ENCODE results near the gene UNC93A.
"Not testable (repeated sequence)": the region's sequence is repeated elsewhere in the genome, so short reads cannot be mapped to it uniquely, and the experiment has no call there.

The UNC93A gene

DNA sequence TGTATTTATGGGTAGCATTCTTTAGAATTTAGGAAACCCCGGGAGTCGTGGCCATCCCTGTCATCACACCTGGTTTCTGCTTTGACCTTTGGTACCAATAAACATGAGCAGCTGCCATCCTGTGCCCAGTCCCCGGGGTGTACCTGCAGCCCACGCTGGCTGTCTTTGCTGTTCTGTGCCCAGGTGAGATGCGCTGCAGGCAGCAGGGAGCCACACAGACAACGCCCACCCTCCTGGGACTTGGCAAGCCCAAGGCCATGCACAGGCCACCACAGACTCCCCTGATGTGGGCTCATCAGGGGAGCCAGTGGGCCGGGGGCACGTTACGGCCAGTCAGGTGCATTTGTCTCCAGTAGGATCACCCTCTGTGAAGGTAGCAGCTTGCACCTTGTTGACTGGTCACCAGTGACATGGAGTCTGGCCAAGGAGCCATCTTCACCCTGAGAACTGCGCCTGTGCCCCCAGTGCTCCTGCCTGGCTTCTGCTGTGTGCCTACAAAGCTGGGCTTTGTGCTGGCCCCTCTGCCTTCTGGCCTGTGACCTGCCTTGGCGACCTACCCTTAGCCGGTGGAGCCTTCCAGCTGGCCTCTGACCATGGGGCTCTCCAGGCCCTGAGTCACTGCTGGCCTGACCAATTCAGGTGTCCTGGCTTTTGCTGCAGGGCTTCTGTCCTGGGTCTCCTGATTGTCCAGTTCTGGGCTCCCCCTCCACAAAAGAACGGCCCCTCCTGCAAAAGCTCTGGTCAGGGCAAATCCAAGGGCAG, 14.2 kb upstream of the UNC93A start:
- H3K4me3 ChIP-seq (ENCODE audit: low read depth, low read length), result no peak overlapping the region
- TF ChIP-seq, protein P1, sequence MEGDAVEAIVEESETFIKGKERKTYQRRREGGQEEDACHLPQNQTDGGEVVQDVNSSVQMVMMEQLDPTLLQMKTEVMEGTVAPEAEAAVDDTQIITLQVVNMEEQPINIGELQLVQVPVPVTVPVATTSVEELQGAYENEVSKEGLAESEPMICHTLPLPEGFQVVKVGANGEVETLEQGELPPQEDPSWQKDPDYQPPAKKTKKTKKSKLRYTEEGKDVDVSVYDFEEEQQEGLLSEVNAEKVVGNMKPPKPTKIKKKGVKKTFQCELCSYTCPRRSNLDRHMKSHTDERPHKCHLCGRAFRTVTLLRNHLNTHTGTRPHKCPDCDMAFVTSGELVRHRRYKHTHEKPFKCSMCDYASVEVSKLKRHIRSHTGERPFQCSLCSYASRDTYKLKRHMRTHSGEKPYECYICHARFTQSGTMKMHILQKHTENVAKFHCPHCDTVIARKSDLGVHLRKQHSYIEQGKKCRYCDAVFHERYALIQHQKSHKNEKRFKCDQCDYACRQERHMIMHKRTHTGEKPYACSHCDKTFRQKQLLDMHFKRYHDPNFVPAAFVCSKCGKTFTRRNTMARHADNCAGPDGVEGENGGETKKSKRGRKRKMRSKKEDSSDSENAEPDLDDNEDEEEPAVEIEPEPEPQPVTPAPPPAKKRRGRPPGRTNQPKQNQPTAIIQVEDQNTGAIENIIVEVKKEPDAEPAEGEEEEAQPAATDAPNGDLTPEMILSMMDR (IDR thresholded peaks at IDR 0.05; ENCODE audit: low read depth, low read length), result no peak

DNA sequence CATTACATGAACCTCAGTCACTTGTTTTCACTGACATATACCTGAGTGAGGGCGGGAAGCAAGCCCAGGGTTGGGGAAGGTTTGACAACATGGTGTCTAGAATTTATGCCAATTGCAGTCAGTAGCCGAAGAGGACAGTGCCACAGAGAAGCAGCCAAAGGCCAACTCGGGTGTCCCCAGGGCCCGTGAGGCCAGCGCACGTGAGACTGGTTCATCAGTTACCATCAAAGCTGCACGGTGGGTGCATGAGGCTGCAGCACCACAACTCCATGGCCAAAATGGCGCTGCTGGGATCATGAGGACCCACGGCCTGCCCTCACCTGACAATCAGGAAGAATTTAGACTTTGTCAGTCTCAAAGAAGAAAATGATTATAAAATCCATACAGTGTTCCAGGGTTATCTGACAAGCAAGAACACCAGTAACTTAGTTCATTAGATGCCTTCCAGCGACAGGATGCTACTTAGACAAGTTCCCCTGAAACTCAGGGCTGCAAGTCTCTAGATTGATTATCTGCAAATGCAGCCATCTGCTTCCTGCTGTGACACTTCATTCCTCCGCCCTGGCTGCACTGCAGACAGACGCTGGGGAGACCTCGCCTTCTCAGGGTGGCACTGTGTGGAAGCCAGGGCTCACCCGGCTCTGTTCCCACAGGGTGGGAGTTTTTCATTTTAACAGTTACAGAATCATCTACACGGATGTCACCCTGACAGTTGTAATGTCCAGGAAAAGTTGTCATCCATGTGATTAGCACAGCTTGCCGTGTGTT, 12.8 kb upstream of the UNC93A start:
- H3K4me3 ChIP-seq (ENCODE audit: low read depth, low read length), result not testable (repeated sequence)

DNA sequence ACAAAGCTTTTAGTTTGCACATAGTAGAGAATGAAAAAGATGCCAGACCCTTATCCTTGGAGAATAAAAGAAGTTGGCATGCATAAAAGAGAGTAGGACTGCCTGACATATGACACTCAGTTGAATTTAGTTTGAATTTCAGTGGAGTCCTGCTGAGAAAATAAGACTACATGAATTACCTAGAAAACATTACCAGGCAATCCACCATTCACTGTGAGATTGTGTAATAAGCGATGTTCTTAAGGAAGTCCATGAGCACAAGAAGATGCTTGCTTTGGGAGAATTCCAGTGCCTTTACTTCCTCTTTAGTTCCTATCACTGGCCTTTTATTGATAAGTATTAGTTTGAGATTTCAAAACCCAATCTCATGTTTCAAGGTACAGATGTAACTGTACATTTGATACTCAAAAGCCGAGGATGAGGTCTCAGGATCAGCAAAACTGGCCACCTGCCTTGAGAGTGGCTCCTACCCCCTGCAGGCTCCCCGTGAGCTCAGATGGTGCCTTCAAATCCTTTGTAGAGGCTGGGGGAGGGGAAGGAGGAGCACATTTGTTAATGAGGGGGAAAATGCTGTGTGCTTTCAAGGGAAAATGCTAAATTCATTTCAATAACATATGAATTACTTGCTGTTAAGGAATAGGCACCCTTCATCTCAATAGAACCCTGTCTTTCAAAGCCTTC, 11.2 kb upstream of the UNC93A start:
- no peak overlapping the region for H3K4me3 ChIP-seq (ENCODE audit: low read depth, low read length)
- TF ChIP-seq, protein P1 (IDR thresholded peaks at IDR 0.05; ENCODE audit: low read depth, low read length), result no peak

DNA sequence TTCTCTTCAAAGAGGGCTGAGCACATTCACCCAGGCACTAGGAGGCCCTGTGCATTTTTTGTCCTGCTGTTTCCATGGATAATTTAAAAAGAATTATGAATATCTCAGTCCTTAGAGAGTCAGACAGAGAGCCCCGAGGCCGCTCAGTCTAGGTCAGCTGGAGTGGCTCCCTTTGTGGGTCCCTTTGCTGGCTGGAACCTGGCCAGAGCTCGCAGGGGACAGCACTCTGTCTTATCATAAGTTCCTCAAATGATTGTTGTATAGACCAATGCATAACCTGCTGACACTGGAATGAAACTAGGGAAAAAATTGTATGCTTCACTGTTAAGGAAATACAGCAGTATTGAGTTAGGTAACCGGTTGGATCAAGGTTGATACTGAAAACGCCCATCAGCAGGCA, 10.6 kb upstream of the UNC93A start:
- not testable (repeated sequence) for H3K4me3 ChIP-seq (ENCODE audit: low read depth, low read length)

DNA sequence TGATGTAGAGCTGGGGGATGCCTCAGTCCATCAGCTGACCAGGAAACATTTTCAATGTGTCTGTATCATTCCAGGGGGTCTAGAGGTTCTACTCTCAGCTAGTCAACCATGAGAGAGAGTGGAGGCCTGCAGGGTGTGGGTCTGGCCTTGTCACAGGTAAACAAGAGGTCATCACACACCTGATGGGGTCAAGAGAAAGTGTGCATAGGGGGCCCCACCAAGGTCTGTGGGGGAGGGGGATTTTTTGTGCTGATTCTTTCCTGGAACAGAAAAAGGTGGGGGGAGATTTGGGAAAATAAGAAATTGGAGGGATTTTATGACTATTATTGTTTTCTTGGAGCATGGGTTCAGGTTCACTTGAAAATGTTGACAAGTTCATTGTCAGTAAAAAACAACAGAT, 8.9 kb upstream of the UNC93A start:
- TF ChIP-seq, protein P1 (IDR thresholded peaks at IDR 0.05; ENCODE audit: low read depth, low read length), result no peak
- no peak overlapping the region for H3K4me3 ChIP-seq (ENCODE audit: low read depth, low read length)

DNA sequence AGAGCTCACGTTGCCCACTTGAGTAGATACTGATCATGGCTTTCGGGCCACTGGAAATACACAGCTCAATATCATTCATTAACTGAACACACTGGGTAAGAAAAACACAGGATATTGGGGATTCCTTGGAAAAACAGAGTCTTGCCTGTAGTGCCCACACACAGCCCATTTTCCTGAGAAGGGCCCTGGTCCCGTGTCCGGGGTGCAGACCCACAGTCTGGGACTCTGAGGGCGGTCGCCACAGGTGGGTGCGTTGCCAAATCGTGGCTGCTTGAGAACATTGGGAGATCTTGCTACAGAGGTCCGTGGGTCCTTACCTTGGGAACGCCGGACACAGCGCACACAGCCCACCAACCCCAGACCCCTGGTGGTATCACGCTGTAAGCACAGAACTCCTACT, 6.5 kb upstream of the UNC93A start:
- H3K4me3 ChIP-seq (ENCODE audit: low read depth, low read length), result not testable (repeated sequence)

DNA sequence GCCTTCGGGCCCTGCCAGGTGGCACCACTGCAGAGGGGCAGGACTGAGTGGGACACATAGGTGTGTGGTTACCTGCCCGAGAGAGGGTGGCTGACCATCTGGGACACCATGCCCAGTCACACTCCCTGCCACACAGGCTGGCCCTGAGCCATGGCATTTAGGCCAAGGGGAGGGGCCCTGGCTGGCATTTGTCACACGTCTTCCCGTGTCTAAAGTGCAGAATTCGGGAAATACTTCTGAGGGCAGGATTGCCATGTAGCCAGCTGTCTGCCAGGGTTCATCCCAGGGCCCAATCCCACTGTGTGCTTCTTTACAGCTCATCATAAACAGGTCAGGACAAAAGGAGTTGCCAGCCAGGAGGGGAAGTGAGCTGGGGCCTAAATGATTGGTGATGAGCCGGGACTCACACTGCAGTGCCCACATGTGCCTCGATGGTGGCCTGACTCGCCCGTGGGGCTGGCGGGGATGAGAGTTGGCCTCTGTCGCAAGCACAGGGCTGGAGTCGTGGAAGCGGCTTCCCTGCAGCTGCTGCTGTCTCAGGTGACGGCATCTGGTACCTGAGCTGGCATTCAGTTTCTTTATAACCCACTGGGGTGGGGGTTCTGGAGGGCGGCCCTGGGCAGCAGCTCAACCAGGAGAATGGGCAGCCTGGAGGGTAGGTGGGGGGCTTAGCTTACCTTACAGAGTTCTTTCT, 5.9 kb upstream of the UNC93A start:
- H3K4me3 ChIP-seq (ENCODE audit: low read depth, low read length), result no peak overlapping the region
- TF ChIP-seq, protein P1 (IDR thresholded peaks at IDR 0.05; ENCODE audit: low read depth, low read length), result no peak

DNA sequence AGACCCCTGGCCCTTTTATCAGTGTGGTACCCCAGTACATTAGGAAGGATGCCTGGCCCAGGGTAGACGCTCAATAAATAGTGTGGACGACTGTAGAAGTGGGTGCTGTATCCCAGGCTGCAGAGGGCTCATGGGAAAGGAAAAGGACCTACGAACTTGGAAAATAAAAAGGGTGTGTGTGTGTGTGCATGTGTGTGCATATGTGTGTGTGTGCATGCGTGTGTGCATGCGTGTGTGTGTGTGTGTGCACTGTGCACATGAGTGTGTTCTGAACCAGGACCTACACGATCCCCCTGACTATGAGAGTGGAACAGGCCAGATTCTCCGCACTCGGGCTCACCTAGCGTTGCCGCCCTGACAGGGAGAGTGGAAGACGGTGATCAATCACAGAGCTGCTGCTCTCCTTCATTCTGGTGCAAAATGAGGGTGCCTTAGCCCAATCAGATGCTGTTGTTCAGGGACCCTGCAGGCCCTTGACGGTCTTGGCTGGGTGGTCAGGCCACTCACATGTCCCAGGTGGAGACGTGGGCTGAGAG, 3.5 kb upstream of the UNC93A start:
- H3K4me3 ChIP-seq (ENCODE audit: low read depth, low read length), result no peak overlapping the region
- TF ChIP-seq, protein P1 (IDR thresholded peaks at IDR 0.05; ENCODE audit: low read depth, low read length), result no peak

DNA sequence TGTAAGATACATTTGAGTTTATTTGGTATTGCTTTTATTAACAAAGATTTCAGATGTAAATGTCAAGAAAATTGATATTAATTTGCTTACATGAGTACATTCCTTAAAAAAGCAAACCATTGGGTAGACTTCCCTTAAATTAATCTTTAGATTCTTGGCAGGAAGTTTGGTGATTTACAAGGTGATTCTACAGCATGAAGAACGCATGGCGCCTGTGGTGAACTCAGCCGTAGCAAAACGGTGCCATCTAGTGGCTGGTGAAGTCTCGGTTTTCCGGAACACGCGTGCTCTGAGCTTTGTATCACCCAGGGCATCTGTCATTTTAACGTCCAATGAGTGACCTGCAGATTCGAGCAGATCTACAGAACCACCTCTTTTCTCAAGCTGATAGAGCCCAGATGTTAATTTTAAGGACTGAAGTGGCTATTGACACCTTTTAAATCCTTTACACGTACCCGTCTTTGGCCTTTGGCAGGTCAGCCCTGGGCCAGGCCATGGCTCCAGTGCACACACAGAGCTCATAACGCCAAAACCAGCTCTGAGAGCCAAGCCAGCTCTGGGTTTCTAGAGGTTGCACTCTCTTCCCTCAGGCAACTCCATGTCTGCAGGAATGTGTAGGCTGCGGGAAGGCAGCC, 2.4 kb upstream of the UNC93A start:
- H3K4me3 ChIP-seq (ENCODE audit: low read depth, low read length), result not testable (repeated sequence)

DNA sequence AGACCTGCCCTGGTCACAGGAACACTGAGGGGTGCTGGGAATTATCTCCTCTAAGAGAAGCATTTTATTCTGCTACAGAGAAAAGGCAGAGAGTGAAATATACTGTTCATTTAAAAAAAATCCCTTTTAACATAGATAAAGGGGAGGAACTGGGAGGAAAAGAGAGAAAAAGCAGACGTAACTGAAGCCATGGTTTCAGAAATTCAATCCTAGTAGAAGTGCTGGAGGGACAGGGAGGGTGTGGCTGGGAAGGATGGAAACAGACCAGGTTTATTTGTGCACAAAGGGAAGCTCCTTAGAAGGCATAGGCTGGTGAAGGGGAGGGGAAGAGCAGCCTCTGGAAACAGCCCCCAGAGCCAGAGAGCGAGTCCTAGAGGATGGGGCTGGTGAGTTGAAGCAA, 1.8 kb upstream of the UNC93A start:
- H3K4me3 ChIP-seq (ENCODE audit: low read depth, low read length), result not testable (repeated sequence)

Measured in WI38 (cell line).